ENCODE data around the gene BAG5. TPM values are rescaled to one million over a fixed set of nuclear protein-coding genes. Genes with fewer than 3 reads are reported as not detected.

Gene BAG5
- total RNA-seq, 1 experiment from 2014 or later: 29.2 TPM

GRCh38 chr14:103562429-103563225 lies at the start of gene BAG5, which contains the start of gene COA8 (continued):
- TF ChIP-seq ZNF317 (CRISPR knock-in tag; IDR thresholded peaks at IDR 0.05; ENCODE audit: borderline replicate concordance, low read depth) (no peak), ZMAT4 (CRISPR knock-in tag; IDR thresholded peaks at IDR 0.05) (no peak), ZBTB43 (CRISPR knock-in tag; IDR thresholded peaks at IDR 0.05) (0 out of 2 replicates have a peak, but pooled peaks have one; percentile 58), ATF3 (CRISPR knock-in tag; conservative IDR thresholded peaks at IDR 0.05) (no peak), NR3C1 (CRISPR knock-in tag; conservative IDR thresholded peaks at IDR 0.05; ENCODE audit: low read depth) (0 out of 2 replicates have a peak, but pooled peaks have one; percentile 24), IRF1 (CRISPR knock-in tag; IDR thresholded peaks at IDR 0.05) (no peak), E2F4 (CRISPR knock-in tag; IDR thresholded peaks at IDR 0.05; ENCODE audit: borderline replicate concordance, low read depth) (no peak; the same call in 1 of the 2 replicates), ZNF232 (CRISPR knock-in tag; IDR thresholded peaks at IDR 0.05) (no peak), ZNF121 (CRISPR knock-in tag; IDR thresholded peaks at IDR 0.05) (0 out of 2 replicates have a peak, but pooled peaks have one; percentile 50), GABPB1 (CRISPR knock-in tag; IDR thresholded peaks at IDR 0.05) (no peak; the same call in 1 of the 2 replicates), NFE2L1 (CRISPR knock-in tag; IDR thresholded peaks at IDR 0.05) (no peak), NFATC4 (CRISPR knock-in tag; IDR thresholded peaks at IDR 0.05) (no peak), USF1 (CRISPR knock-in tag; IDR thresholded peaks at IDR 0.05) (0 out of 2 replicates have a peak, but pooled peaks have one; percentile 28), SOX15 (CRISPR knock-in tag; IDR thresholded peaks at IDR 0.05) (no peak), AFF4 (CRISPR knock-in tag; IDR thresholded peaks at IDR 0.05; ENCODE audit: borderline replicate concordance) (no peak), MXD4 (CRISPR knock-in tag; IDR thresholded peaks at IDR 0.05; ENCODE audit: borderline replicate concordance) (no peak), ZNF263 (CRISPR knock-in tag; IDR thresholded peaks at IDR 0.05; ENCODE audit: low read depth) (no peak), MAX (CRISPR knock-in tag; IDR thresholded peaks at IDR 0.05) (peak; percentile 70), NFYB (CRISPR knock-in tag; conservative IDR thresholded peaks at IDR 0.05; ENCODE audit: low read depth) (no peak), CDX4 (CRISPR knock-in tag; IDR thresholded peaks at IDR 0.05; ENCODE audit: borderline replicate concordance) (no peak), ESRRA (CRISPR knock-in tag; IDR thresholded peaks at IDR 0.05; ENCODE audit: borderline replicate concordance) (0 out of 2 replicates have a peak, but pooled peaks have one; percentile 2), ETV6 (CRISPR knock-in tag; IDR thresholded peaks at IDR 0.05) (no peak), SMAD3 (CRISPR knock-in tag; IDR thresholded peaks at IDR 0.05; ENCODE audit: borderline replicate concordance) (no peak), ZBTB21 (CRISPR knock-in tag; IDR thresholded peaks at IDR 0.05; ENCODE audit: borderline replicate concordance) (no peak), SP1 (CRISPR knock-in tag; conservative IDR thresholded peaks at IDR 0.05) (peak; percentile 98)
- TF ChIP-seq, protein P1, sequence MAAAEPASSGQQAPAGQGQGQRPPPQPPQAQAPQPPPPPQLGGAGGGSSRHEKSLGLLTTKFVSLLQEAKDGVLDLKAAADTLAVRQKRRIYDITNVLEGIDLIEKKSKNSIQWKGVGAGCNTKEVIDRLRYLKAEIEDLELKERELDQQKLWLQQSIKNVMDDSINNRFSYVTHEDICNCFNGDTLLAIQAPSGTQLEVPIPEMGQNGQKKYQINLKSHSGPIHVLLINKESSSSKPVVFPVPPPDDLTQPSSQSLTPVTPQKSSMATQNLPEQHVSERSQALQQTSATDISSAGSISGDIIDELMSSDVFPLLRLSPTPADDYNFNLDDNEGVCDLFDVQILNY (CRISPR knock-in tag; IDR thresholded peaks at IDR 0.05): no peak
- TF ChIP-seq, protein P2, sequence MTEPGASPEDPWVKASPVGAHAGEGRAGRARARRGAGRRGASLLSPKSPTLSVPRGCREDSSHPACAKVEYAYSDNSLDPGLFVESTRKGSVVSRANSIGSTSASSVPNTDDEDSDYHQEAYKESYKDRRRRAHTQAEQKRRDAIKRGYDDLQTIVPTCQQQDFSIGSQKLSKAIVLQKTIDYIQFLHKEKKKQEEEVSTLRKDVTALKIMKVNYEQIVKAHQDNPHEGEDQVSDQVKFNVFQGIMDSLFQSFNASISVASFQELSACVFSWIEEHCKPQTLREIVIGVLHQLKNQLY (CRISPR knock-in tag; IDR thresholded peaks at IDR 0.05): no peak

All from WTC11 (cell line).